GM06990 (cell line): Measurements from ENCODE around the gene ACSL1.
A peak's percentile ranks its signal among the peaks of the same experiment; 100 is the strongest.

Experiments used
- DNase-seq: peaks from one replicate; pipeline ENCODE4 v3.0.0-alpha.2; 2011; ENCODE audit not compliant: insufficient read length; ENCODE audit errors: extremely low read depth
- H3K27me3 ChIP-seq: replicated peaks from 2 replicates; pipeline ENCODE4 v1.6.0; 2011; ENCODE audit warnings: low read length; ENCODE audit not compliant: control insufficient read depth, insufficient read depth
- H3K36me3 ChIP-seq: 2 replicates; pipeline ENCODE4 v1.5.1; 2011; ENCODE audit warnings: low read length; ENCODE audit not compliant: control insufficient read depth, insufficient read depth
- H3K4me3 ChIP-seq: replicated peaks from 2 replicates; pipeline ENCODE4 v1.5.1; 2011; ENCODE audit warnings: low read depth, mild to moderate bottlenecking, control low read depth, low read length
- CTCF ChIP-seq: IDR thresholded peaks from 2 replicates; pipeline ENCODE4 v1.5.1; 2011; ENCODE audit warnings: low read length, control low read depth, mild to moderate bottlenecking, inconsistent platforms; ENCODE audit not compliant: insufficient read depth, poor library complexity, severe bottlenecking

Gene ACSL1

DNA sequence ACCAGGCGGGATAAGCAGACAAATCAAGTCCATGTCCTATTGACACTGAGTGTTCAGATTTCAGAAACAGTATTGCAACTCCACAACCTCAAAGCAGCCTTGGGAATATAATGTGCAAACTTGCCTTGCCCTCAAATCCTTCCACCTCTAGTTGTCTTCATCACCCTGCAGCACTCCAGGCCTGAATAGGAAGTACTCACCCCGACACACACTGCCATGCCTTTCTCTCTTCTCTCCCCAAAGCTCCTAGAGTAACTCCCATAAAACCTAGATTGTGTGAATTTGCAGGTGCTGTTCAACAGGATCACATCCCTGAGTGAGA is 19.6 kb downstream of the ACSL1 start:
- TF ChIP-seq CTCF: no peak
- Histone ChIP-seq H3K36me3 (peaks cover 6% of the 10 kb centered on the region; the same call in 1 of the 2 replicates), H3K4me3 (no peak overlapping the region), H3K27me3 (no peaks in the 10 kb centered on the region)
- DNase-seq: no peak

DNA sequence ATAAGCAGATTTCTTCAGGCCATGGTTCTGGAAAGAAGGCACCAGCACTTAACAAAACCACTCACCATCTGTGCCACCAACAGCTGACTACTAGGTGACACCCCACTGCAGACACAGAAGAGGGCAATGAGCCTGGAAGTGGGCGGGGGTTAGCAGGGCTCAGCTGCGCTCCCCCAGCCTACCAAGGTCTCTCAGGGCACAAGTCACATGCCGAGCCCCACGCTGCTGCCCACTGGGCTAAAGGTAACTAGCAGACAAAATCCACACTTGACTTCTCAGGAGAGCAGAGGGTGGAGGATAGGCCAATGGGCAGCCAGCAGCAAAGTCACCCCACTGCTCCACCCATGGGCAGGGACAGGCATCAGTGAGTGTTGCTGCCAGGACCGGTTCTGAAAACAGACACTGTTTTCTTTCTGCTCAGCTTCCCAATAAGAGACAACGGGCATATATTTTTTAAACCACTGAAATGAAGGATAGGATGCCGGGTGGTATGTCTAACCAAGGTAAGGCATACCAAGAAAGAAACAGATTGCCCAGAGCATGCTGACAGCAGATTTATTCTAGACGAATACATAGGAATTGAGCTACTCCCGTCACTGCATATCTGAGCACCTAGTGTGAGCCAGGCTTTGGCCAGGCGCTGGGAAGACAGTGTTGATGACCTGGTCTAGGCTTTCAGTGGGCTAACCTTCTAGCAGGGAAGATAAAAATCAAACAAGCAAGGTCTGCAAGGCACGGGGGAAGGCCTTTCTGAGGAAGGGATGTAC is 20.1 kb downstream of the ACSL1 start:
- Histone ChIP-seq H3K27me3 (no peaks in the 10 kb centered on the region), H3K36me3 (peaks cover 5% of the 10 kb centered on the region; the same call in 1 of the 2 replicates), H3K4me3 (no peak overlapping the region)
- TF ChIP-seq CTCF: no peak
- DNase-seq: peak; percentile 36

DNA sequence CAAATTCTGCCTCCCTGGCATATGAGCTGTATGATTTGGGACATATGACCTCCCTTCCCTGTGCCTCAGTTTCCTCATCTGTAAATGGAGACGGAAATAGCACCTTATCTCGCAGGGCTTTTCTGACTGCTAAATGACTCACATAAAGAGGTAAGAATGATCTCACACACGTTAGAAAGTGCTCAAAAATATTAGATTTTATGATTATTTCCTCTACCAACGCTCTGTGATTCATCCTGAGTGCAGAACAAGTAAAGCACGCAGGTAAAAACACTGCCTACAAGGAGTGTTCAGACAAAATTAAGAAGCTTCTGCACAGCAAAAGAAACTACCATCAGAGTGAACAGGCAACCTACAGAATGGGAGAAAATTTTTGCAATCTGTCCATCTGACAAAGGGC is 21.1 kb downstream of the ACSL1 start:
- no peaks in the 10 kb centered on the region for H3K27me3 ChIP-seq
- H3K36me3 ChIP-seq: peaks cover 9% of the 10 kb centered on the region; the same call in 1 of the 2 replicates
- no peak overlapping the region for H3K4me3 ChIP-seq
- no peak for TF ChIP-seq CTCF
- no peak for DNase-seq

- Histone ChIP-seq H3K27me3 (no peaks in the 10 kb centered on the region), H3K4me3 (no peak overlapping the region), H3K36me3 (peaks cover 9% of the 10 kb centered on the region; the same call in 1 of the 2 replicates)
- DNase-seq: no peak
- no peak for TF ChIP-seq CTCF
Measured at GRCh38 chr4:184803874-184804273, 21.9 kb downstream of the ACSL1 start.

- H3K27me3 ChIP-seq: no peaks in the 10 kb centered on the region
- H3K4me3 ChIP-seq: no peak overlapping the region
- peaks cover 15% of the 10 kb centered on the region for H3K36me3 ChIP-seq
- no peak for DNase-seq
- no peak for TF ChIP-seq CTCF
Measured at GRCh38 chr4:184803133-184803532, 22.6 kb downstream of the ACSL1 start.

DNA sequence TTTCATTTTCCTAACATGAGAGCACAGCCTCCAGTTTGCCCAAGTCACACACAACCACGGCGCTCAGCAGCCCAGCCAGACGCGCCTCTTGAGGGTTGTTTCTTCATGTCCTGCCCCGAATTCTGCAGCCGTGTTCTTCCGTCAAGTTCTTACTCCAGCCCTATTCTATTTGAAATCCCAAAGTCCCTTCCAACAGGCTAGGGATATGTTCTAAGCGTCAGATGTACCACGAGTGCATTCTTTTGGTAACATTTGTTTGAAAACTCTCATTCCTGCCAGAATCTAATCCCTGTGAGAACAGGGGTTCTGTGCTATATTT is 23.1 kb downstream of the ACSL1 start:
- Histone ChIP-seq H3K4me3 (no peak overlapping the region), H3K27me3 (no peaks in the 10 kb centered on the region), H3K36me3 (peaks cover 15% of the 10 kb centered on the region)
- TF ChIP-seq CTCF: no peak
- DNase-seq: no peak
